Activated naive CD4-positive, alpha-beta T cell treated with anti-CD3 and anti-CD28 coated beads for 36 hours (primary cell): Measurements from ENCODE around the gene NGEF. TPM values are rescaled to one million over a fixed set of nuclear protein-coding genes. Genes with fewer than 3 reads are reported as not detected.

Experiments used
- CTCF ChIA-PET: fragments of 350-600 bp; sonication (Branson Sonifier 250); formaldehyde crosslinking; loops from one replicate; lab custom pipeline; 2021; ENCODE audit warnings: antibody characterized with exemption; lab: Charles Lee
- DNase-seq: peaks from one replicate; pipeline ENCODE4 v3.0.0-alpha.2; 2020
- H3K27ac Mint-ChIP-seq: one replicate; pipeline ENCODE4 v1.8.0; 2021; ENCODE audit warnings: mild to moderate bottlenecking, mixed read lengths
- H3K27me3 Mint-ChIP-seq: one replicate; pipeline ENCODE4 v1.8.0; 2021; ENCODE audit warnings: low read depth, mixed read lengths
- H3K36me3 Mint-ChIP-seq: one replicate; pipeline ENCODE4 v1.8.0; 2021; ENCODE audit warnings: low read depth, mixed read lengths
- H3K4me1 Mint-ChIP-seq: one replicate; pipeline ENCODE4 v1.8.0; 2021; ENCODE audit warnings: low read depth, mixed read lengths
- H3K4me3 Mint-ChIP-seq: one replicate; pipeline ENCODE4 v1.8.0; 2021; ENCODE audit warnings: mild to moderate bottlenecking, moderate library complexity, mixed read lengths
- H3K9me3 Mint-ChIP-seq: one replicate; pipeline ENCODE4 v1.8.0; 2021; ENCODE audit warnings: mixed read lengths
- intact Hi-C: fragments of 100-400 bp; cut with micrococcal nuclease; formaldehyde crosslinking; loops from one replicate; pipeline ENCODE4 v1.15.1; 2023
- total RNA-seq, 2 experiments: library from RNA; stranded (reverse); gene quantifications; one replicate each; pipeline ENCODE4 v1.2.3, GENCODE V29; 2021

NGEF gene
- total RNA-seq, 2 experiments from 2014 or later: 0.12 TPM; not detected in 1

GRCh38 chr2:232870766-232871371 lies 142.2 kb downstream of the NGEF start:
- intact Hi-C loops: no loop called here
- Mint-ChIP-seq H3K27ac (no peak overlapping the region), H3K27me3 (peaks cover 14% of the 10 kb centered on the region), H3K36me3 (no peaks in the 10 kb centered on the region), H3K4me3 (no peak overlapping the region), H3K9me3 (no peaks in the 10 kb centered on the region), H3K4me1 (peaks cover 8% of the 10 kb centered on the region)
- CTCF ChIA-PET: interaction anchor here (0.6 to 0.7 kb wide), 2 partner anchors 264 to 361 kb away, joined by 3 read pairs; no protein-coding TSS in a partner anchor
- no peak for DNase-seq

GRCh38 chr2:232870018-232870765 lies 142.9 kb downstream of the NGEF start, which contains the start of gene SNORC:
Gene SNORC, plus strand, starts transcription at chr2:232870264. Its CDS starts 78 bp downstream, at chr2:232870342.
- no peak for DNase-seq
- CTCF ChIA-PET: interaction anchor here (0.6 kb wide), 1 partner anchor 362 kb away, joined by 3 read pairs; no protein-coding TSS in a partner anchor
- Mint-ChIP-seq H3K4me3 (no peak within 1 kb of the TSS), H3K4me1 (peaks cover 2% of the 10 kb centered on the region), H3K27ac (no peak within 1 kb of the TSS), H3K27me3 (peaks cover 8% of the 10 kb centered on the region), H3K9me3 (no peaks in the 10 kb centered on the region), H3K36me3 (no peaks in the 10 kb centered on the region)
- intact Hi-C loops: no loop called here

- Mint-ChIP-seq H3K27ac (no peak overlapping the region), H3K4me1 (no peaks in the 10 kb centered on the region), H3K9me3 (no peaks in the 10 kb centered on the region), H3K4me3 (no peak overlapping the region), H3K27me3 (peaks cover 5% of the 10 kb centered on the region), H3K36me3 (no peaks in the 10 kb centered on the region)
- no peak for DNase-seq
- CTCF ChIA-PET: no interaction called here
- intact Hi-C loops: no loop called here
Observed at GRCh38 chr2:232869138-232870017, 143.7 kb downstream of the NGEF start.

- no peaks in the 10 kb centered on the region for H3K36me3 Mint-ChIP-seq
- CTCF ChIA-PET: no interaction called here
- intact Hi-C loops: no loop called here
- no peak overlapping the region for H3K27ac Mint-ChIP-seq
- no peak for DNase-seq
- H3K4me3 Mint-ChIP-seq: no peak overlapping the region
- no peaks in the 10 kb centered on the region for H3K27me3 Mint-ChIP-seq
- H3K9me3 Mint-ChIP-seq: no peaks in the 10 kb centered on the region
- peaks cover 2% of the 10 kb centered on the region for H3K4me1 Mint-ChIP-seq
Observed at GRCh38 chr2:232866104-232866503, 147.0 kb downstream of the NGEF start.

GRCh38 chr2:232865165-232865564 lies 147.9 kb downstream of the NGEF start:
- H3K9me3 Mint-ChIP-seq: no peaks in the 10 kb centered on the region
- no peak for DNase-seq
- H3K27ac Mint-ChIP-seq: no peak overlapping the region
- no peaks in the 10 kb centered on the region for H3K27me3 Mint-ChIP-seq
- CTCF ChIA-PET: no interaction called here
- intact Hi-C loops: no loop called here
- H3K36me3 Mint-ChIP-seq: no peaks in the 10 kb centered on the region
- no peak overlapping the region for H3K4me3 Mint-ChIP-seq
- H3K4me1 Mint-ChIP-seq: peaks cover 2% of the 10 kb centered on the region

- no peak overlapping the region for H3K27ac Mint-ChIP-seq
- DNase-seq: no peak
- peaks cover 2% of the 10 kb centered on the region for H3K4me1 Mint-ChIP-seq
- no peaks in the 10 kb centered on the region for H3K9me3 Mint-ChIP-seq
- CTCF ChIA-PET: interaction anchor here (0.6 kb wide), 1 partner anchor 235 kb away, joined by 3 read pairs; no protein-coding TSS in a partner anchor
- intact Hi-C loops: no loop called here
- peaks cover 1% of the 10 kb centered on the region for H3K36me3 Mint-ChIP-seq
- no peak overlapping the region for H3K4me3 Mint-ChIP-seq
- no peaks in the 10 kb centered on the region for H3K27me3 Mint-ChIP-seq
Observed at GRCh38 chr2:232863996-232864395, 149.1 kb downstream of the NGEF start.

GRCh38 chr2:232861353-232861752 lies 151.7 kb downstream of the NGEF start:
- Mint-ChIP-seq H3K27ac (no peak overlapping the region), H3K36me3 (peaks cover 11% of the 10 kb centered on the region), H3K4me1 (peaks cover 2% of the 10 kb centered on the region), H3K27me3 (no peaks in the 10 kb centered on the region), H3K4me3 (no peak overlapping the region), H3K9me3 (no peaks in the 10 kb centered on the region)
- no peak for DNase-seq
- CTCF ChIA-PET: interaction anchor here (0.8 kb wide), 1 partner anchor 9 kb away, joined by 3 read pairs; no protein-coding TSS in a partner anchor
- intact Hi-C loops: no loop called here

- no peak overlapping the region for H3K4me3 Mint-ChIP-seq
- H3K9me3 Mint-ChIP-seq: no peaks in the 10 kb centered on the region
- CTCF ChIA-PET: interaction anchor here (0.6 kb wide), 1 partner anchor 119 kb away, joined by 3 read pairs; no protein-coding TSS in a partner anchor
- no peaks in the 10 kb centered on the region for H3K27me3 Mint-ChIP-seq
- DNase-seq: no peak
- peaks cover 15% of the 10 kb centered on the region for H3K36me3 Mint-ChIP-seq
- H3K27ac Mint-ChIP-seq: no peak overlapping the region
- H3K4me1 Mint-ChIP-seq: peaks cover 2% of the 10 kb centered on the region
- intact Hi-C loops: no loop called here
Observed at GRCh38 chr2:232860593-232861241, 152.3 kb downstream of the NGEF start.

GRCh38 chr2:232859385-232859916 lies 153.6 kb downstream of the NGEF start:
- CTCF ChIA-PET: no interaction called here
- Mint-ChIP-seq H3K4me1 (peaks cover 2% of the 10 kb centered on the region), H3K36me3 (peaks cover 16% of the 10 kb centered on the region), H3K9me3 (no peaks in the 10 kb centered on the region), H3K4me3 (no peak overlapping the region), H3K27me3 (no peaks in the 10 kb centered on the region), H3K27ac (no peak overlapping the region)
- intact Hi-C loops: no loop called here
- no peak for DNase-seq

GRCh38 chr2:232857158-232857563 lies 155.9 kb downstream of the NGEF start:
- peaks cover 16% of the 10 kb centered on the region for H3K36me3 Mint-ChIP-seq
- DNase-seq: no peak
- CTCF ChIA-PET: interaction anchor here (0.6 to 2.2 kb wide), 2 partner anchors 36 to 197 kb away, joined by 3 to 5 read pairs; no protein-coding TSS in a partner anchor
- no peaks in the 10 kb centered on the region for H3K4me1 Mint-ChIP-seq
- H3K27ac Mint-ChIP-seq: no peak overlapping the region
- no peaks in the 10 kb centered on the region for H3K27me3 Mint-ChIP-seq
- intact Hi-C loops: no loop called here
- H3K9me3 Mint-ChIP-seq: no peaks in the 10 kb centered on the region
- H3K4me3 Mint-ChIP-seq: no peak overlapping the region

GRCh38 chr2:232854082-232854481 lies 159.0 kb downstream of the NGEF start:
- Mint-ChIP-seq H3K9me3 (no peaks in the 10 kb centered on the region), H3K4me3 (no peak overlapping the region), H3K27me3 (no peaks in the 10 kb centered on the region), H3K4me1 (no peaks in the 10 kb centered on the region), H3K36me3 (peaks cover 18% of the 10 kb centered on the region), H3K27ac (no peak overlapping the region)
- intact Hi-C loops: loop anchor here (5.0 kb wide), 2 partner anchors 173 to 198 kb away; no protein-coding TSS in a partner anchor
- CTCF ChIA-PET: interaction anchor here (0.6 to 1.2 kb wide), 5 partner anchors 12 to 400 kb away, joined by 3 to 6 read pairs (median 3); no protein-coding TSS in a partner anchor
- DNase-seq: no peak
